SK-N-MC (cell line): ENCODE measurements around the gene VARS2.

Source experiments
- EZH2 ChIP-seq: fragments of 200-600 bp; sonication (generic); IDR thresholded peaks from one replicate; pipeline ENCODE4 v1.6.1; 2017; ENCODE audit warnings: antibody characterized with exemption
- POLR2AphosphoS5 ChIP-seq: IDR thresholded peaks from 2 replicates; pipeline ENCODE4 v1.6.1; 2012; ENCODE audit warnings: mild to moderate bottlenecking, low read depth, low read length, borderline replicate concordance

DNA sequence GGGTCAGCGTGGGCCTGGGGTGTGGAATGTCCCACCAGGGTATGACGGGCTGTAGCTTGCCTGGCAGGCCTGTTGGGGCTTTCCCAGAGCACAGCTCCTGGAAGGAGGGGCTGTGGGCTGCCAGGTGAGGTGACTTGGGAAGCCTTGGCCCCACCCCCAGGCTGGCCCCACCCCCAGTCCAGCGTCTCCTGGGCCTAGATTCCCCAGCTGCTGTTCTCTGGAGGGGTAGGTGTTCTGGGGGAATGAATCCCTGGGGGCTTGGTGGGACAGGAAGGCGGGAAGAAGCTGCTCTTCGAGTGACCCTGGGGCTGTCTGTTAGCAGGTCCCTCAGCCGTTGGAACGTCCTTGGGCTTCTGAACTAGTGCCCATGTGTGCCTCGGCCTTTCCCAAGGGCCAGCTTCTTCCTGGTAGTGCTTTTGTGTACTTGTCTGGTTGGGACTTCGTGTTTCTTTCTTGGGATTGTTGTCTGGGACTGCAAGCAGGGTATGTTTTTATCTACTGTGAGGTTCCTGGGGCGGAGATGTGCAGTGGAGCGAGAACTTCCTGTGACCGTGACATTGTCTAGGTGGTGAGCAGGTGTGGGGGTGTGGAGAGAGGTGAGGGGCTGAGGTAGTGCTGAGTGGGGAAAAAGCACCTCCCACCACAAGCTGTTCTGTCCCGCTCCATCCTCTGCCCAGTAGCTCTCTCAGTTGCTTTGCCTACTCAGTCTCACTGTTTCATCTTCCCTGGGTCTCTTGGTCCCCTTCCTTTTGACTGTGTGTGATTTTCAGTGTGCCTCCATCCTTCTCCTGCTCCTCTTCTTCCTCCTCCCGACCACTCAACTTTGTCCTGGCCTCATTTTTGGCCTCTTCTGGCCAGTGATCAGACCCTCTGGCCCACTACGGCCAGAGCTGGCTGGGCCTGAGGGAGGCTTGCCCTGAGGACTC, 31.0 kb upstream of the VARS2 start:
- no peak for TF ChIP-seq EZH2
- TF ChIP-seq POLR2AphosphoS5: no peak
